ENCODE data around the gene RTP3. TPM values are rescaled to one million over a fixed set of nuclear protein-coding genes. Genes with fewer than 3 reads are reported as not detected.
"Not testable (repeated sequence)": the region's sequence is repeated elsewhere in the genome, so short reads cannot be mapped to it uniquely, and the experiment has no call there.

Gene RTP3
- polyA plus RNA-seq, 1 donor from 2014 or later: not detected

DNA sequence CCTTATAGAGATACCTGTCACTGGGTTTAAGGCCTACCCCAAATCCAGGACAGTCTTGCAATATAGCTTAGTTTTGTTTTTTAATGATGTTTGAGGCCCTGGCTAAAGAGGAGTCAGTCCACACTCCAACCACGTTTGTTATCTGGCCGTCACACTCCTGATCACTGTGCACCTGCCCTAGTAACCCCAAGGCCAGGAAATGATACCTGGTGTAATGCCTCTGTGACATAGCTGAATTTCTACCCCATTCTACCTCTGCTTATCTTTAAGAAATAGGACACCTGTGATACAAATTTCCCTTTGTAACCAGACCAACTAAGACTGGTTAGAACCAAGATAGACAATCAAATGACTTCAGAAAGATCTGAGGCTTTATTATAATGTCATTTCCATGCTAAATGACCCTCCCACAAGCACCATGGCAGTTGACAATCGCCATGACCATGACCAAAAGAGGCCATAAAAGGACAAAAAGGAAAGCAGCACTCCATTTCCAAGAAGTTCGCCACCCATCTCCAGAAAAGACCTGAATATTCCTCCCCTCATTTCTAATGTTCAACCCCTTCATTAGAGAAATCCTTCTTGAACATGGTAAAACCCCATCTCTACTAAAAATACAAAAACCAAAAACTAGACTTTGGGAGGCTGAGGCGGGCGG lies 4.8 kb upstream of the RTP3 start:
- H3K4me1 Mint-ChIP-seq: peaks cover 16 to 24% (median 17%) of the 10 kb centered on the region in 3 donors
- H3K9me3 Mint-ChIP-seq: no peaks in the 10 kb centered on the region
- no peak overlapping the region for H3K4me3 Mint-ChIP-seq
- H3K27ac Mint-ChIP-seq: no peak overlapping the region
- peaks cover 2% of the 10 kb centered on the region for H3K27me3 Mint-ChIP-seq
- H3K36me3 Mint-ChIP-seq: no peaks in the 10 kb centered on the region

DNA sequence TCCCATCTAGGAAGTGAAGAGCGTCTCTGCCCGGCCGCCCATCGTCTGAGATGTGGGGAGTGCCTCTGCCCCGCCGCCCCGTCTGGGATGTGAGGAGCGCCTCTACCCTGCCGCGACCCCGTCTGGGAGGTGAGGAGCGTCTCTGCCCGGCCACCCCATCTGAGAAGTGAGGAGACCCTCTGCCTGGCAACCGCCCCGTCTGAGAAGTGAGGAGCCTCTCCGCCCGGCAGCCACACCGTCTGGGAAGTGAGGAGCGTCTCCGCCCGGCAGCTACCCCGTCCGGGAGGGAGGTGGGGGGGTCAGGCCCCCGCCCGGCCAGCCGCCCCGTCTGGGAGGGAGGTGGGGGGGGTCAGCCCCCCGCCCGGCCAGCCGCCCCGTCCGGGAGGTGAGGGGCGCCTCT lies 3.3 kb upstream of the RTP3 start:
- not testable (repeated sequence) for H3K27ac Mint-ChIP-seq, H3K9me3 Mint-ChIP-seq, H3K4me3 Mint-ChIP-seq, H3K27me3 Mint-ChIP-seq, H3K36me3 Mint-ChIP-seq
- peaks cover 9 to 16% (median 11%) of the 10 kb centered on the region in 3 donors for H3K4me1 Mint-ChIP-seq

DNA sequence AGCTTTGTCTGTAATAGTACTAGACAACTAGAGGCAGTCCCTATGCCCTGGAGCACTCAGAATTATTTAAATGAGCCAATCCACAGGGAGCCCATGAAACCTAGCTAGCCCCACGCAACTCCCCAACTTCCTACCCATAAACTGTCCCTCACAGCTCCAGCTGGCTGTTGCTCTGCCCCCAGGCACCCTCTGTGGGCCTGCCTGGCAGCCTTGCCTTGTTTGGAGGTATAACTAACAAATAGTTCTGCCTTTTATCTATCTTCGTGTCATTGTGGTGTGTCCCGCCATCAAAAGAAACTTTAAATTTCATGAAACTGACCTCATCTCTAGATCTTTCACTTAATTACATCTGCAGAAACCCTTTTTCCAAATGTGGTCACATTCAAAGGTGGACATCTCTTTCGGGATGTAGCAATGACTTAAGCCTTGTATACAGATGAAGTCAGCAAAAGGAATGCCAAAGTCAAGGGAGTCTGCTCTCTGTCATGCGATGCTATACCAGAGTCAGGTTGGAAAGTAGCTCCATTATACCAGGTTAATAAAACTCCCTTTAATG lies 1.8 kb upstream of the RTP3 start:
- Mint-ChIP-seq H3K36me3 (no peaks in the 10 kb centered on the region), H3K27ac (no peak overlapping the region), H3K9me3 (no peaks in the 10 kb centered on the region), H3K27me3 (peaks cover 4% of the 10 kb centered on the region), H3K4me1 (peaks cover 12 to 21% (median 14%) of the 10 kb centered on the region in 3 donors), H3K4me3 (peak overlapping the region in 1 of 4 donors; percentile 9)

DNA sequence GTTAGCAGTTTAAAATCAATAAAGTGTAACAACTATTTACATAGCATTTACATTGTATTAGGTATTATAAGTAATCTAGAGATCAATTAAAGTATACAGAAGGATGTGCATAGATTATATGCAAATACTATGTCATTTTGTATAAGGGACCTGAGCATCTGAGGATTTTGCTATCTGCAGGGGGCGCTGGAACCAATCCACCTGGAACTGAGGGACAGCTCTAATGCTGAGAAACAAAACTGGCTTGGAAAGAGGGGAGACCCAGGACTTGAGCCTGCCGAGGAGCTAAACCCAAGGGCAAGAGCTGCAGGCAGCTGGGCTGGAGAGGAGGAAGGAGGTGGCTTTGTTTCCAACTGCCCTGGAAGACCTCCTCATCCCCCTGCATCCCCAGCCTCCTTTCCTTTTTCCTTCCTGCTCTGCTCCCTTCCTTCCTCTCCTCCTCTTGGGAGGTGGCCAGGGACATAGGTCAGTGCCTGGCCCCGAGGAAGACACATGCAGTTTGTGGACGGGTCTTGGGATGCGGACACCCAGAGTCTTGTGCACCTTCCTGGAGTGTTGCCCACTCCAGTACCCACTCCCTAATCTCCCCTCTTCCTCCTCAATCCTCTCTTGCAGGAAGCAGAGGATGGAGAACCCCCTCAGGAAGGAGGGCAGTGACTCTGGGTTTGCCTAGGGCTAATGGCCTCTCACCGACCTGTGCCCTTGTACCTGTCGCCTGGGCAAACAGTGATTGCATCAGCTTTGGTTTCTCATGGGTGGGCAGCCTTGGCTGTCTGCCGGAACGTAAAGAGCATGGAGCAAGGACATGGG lies 825 bp upstream of the RTP3 start:
- Mint-ChIP-seq H3K9me3 (no peaks in the 10 kb centered on the region), H3K36me3 (no peaks in the 10 kb centered on the region), H3K27me3 (peaks cover 4% of the 10 kb centered on the region), H3K4me1 (peaks cover 15 to 25% (median 19%) of the 10 kb centered on the region in 3 donors), H3K27ac (no peak overlapping the region), H3K4me3 (no peak overlapping the region)

GRCh38 chr3:46498916-46499519 lies 1.2 kb downstream of the RTP3 start:
- Mint-ChIP-seq H3K4me1 (peaks cover 16 to 22% (median 19%) of the 10 kb centered on the region in 3 donors), H3K9me3 (peaks cover 0 to 3% (median 0%) of the 10 kb centered on the region in 3 donors), H3K36me3 (no peaks in the 10 kb centered on the region), H3K4me3 (no peak overlapping the region), H3K27ac (no peak overlapping the region), H3K27me3 (peaks cover 4% of the 10 kb centered on the region)

- H3K4me3 Mint-ChIP-seq: peak overlapping the region in 1 of 4 donors; percentile 17
- no peaks in the 10 kb centered on the region for H3K36me3 Mint-ChIP-seq
- H3K4me1 Mint-ChIP-seq: peaks cover 18 to 22% (median 20%) of the 10 kb centered on the region in 3 donors
- H3K27me3 Mint-ChIP-seq: peaks cover 4% of the 10 kb centered on the region
- H3K9me3 Mint-ChIP-seq: peaks cover 0 to 9% (median 4%) of the 10 kb centered on the region in 3 donors
- H3K27ac Mint-ChIP-seq: no peak overlapping the region
These were observed 3.2 kb downstream of the RTP3 start for GRCh38 chr3:46500656-46501635.

DNA sequence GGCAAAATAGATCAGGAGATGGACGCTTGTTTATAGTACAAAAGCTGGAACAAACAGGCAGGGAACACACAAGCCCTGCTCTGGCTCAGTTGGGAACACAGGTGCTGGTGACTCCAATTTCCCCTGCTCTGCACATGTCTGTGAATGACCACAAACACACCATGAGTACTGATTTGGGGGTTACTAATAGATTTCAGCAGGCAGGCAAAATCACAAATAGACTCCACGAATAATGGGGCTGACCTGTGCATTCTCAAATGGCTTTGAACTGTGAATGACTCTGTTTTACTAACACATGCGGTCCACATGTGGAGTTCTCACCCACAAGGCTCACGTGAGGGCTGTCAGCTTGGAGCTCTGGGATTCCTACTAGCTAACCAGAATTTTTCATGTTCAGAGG lies 3.9 kb downstream of the RTP3 start:
- peak overlapping the region in 1 of 4 donors; percentile 17 for H3K4me3 Mint-ChIP-seq
- no peak overlapping the region for H3K27ac Mint-ChIP-seq
- peaks cover 14 to 22% (median 15%) of the 10 kb centered on the region in 3 donors for H3K4me1 Mint-ChIP-seq
- peaks cover 2% of the 10 kb centered on the region for H3K27me3 Mint-ChIP-seq
- no peaks in the 10 kb centered on the region for H3K36me3 Mint-ChIP-seq
- peaks cover 0 to 9% (median 4%) of the 10 kb centered on the region in 3 donors for H3K9me3 Mint-ChIP-seq

DNA sequence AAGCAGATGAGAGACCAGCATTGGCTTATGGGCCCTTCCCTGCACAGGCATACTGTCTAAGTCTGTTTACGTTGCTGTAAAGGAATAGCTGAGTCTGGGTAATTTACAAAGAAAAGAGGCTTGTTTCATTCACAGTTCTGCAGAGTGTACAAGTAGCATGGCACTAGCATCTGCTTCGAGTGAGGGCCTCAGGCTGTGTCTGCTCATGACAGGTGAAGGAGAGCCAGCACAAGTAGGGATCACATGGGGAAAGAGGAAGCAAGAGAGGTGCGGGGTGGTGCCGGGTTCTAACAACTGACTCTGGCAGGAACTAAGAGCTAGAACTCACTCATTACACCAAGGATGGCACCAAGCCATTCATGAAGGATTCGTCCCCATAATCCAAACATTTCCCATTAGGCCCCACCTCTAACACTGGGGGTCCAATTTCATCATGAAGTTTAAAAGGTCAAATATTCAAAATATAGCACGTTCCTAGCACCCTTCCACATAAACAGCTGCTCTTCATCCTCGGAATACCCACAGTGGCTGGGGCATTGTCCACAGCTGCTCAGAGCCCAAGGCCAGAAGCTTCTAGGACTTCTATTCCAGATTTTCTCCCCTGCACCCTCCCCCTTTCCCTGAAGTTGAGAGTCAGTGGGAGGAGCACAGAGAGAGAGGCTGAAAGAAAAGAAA lies 5.6 kb downstream of the RTP3 start:
- Mint-ChIP-seq H3K36me3 (no peaks in the 10 kb centered on the region), H3K27me3 (peaks cover 2% of the 10 kb centered on the region), H3K9me3 (peaks cover 0 to 9% (median 4%) of the 10 kb centered on the region in 3 donors), H3K27ac (no peak overlapping the region), H3K4me1 (peaks cover 11 to 14% (median 13%) of the 10 kb centered on the region in 3 donors), H3K4me3 (peak overlapping the region in 1 of 4 donors; percentile 54)

GRCh38 chr3:46504789-46505188 lies 7.0 kb downstream of the RTP3 start:
- Mint-ChIP-seq H3K4me3 (no peak overlapping the region), H3K36me3 (no peaks in the 10 kb centered on the region), H3K27ac (no peak overlapping the region), H3K4me1 (peaks cover 11 to 14% (median 13%) of the 10 kb centered on the region in 3 donors), H3K9me3 (peaks cover 0 to 9% (median 4%) of the 10 kb centered on the region in 3 donors), H3K27me3 (no peaks in the 10 kb centered on the region)

DNA sequence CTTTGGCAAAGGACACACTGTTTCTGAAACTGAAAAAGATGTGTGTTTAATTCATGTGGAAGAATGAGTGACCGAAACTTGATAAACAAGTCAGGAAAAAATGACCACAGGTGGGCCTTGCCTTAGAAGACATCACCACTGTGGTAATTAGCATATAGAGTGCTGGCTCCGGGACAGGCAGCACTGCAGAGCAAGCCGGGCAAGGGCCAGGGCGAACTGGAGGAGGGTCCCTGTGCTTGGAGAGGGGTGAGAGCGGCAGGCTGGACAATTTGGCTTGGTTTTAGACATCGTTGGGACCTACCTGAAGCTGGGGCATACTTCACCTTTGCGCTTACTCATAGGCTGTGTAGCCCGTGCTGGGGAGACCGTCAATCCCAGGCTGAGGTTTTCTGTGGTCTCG lies 8.2 kb downstream of the RTP3 start:
- peaks cover 7 to 11% (median 11%) of the 10 kb centered on the region in 3 donors for H3K4me1 Mint-ChIP-seq
- H3K27ac Mint-ChIP-seq: peak overlapping the region in 1 of 3 donors; percentile 62
- H3K4me3 Mint-ChIP-seq: no peak overlapping the region
- H3K9me3 Mint-ChIP-seq: peaks cover 0 to 9% (median 4%) of the 10 kb centered on the region in 3 donors
- H3K36me3 Mint-ChIP-seq: no peaks in the 10 kb centered on the region
- H3K27me3 Mint-ChIP-seq: no peaks in the 10 kb centered on the region

GRCh38 chr3:46506526-46506925 lies 8.8 kb downstream of the RTP3 start:
- no peak overlapping the region for H3K4me3 Mint-ChIP-seq

GRCh38 chr3:46508850-46509591 lies 11.2 kb downstream of the RTP3 start:
- H3K36me3 Mint-ChIP-seq: no peaks in the 10 kb centered on the region
- peaks cover 0 to 5% (median 3%) of the 10 kb centered on the region in 3 donors for H3K4me1 Mint-ChIP-seq
- H3K9me3 Mint-ChIP-seq: peaks cover 0 to 6% (median 4%) of the 10 kb centered on the region in 3 donors

More at GRCh38 chr3:46506526-46506925, 8.8 kb downstream of the RTP3 start:
- Mint-ChIP-seq H3K4me1 (peaks cover 3 to 8% (median 6%) of the 10 kb centered on the region in 3 donors), H3K27me3 (no peaks in the 10 kb centered on the region), H3K9me3 (peaks cover 0 to 9% (median 4%) of the 10 kb centered on the region in 3 donors), H3K36me3 (no peaks in the 10 kb centered on the region), H3K27ac (no peak overlapping the region)

GRCh38 chr3:46509661-46510187 lies 11.9 kb downstream of the RTP3 start:
- Mint-ChIP-seq H3K36me3 (no peaks in the 10 kb centered on the region), H3K27ac (no peak overlapping the region), H3K27me3 (peaks cover 3% of the 10 kb centered on the region), H3K4me3 (no peak overlapping the region), H3K4me1 (peaks cover 0 to 5% (median 3%) of the 10 kb centered on the region in 3 donors), H3K9me3 (peaks cover 0 to 4% (median 3%) of the 10 kb centered on the region in 3 donors)

More at GRCh38 chr3:46508850-46509591, 11.2 kb downstream of the RTP3 start:
- Mint-ChIP-seq H3K4me3 (no peak overlapping the region), H3K27ac (peak overlapping the region in 1 of 3 donors; percentile 26), H3K27me3 (peaks cover 3% of the 10 kb centered on the region)
